DMS153 (cell line): Measurements from ENCODE around the gene GALNT7.
"Not testable (repeated sequence)": the region's sequence is repeated elsewhere in the genome, so short reads cannot be mapped to it uniquely, and the experiment has no call there.

Experiments used
- DNase-seq: peaks from one replicate; lab custom pipeline; 2025; lab: John Stamatoyannopoulos, UW

The GALNT7 gene

DNA sequence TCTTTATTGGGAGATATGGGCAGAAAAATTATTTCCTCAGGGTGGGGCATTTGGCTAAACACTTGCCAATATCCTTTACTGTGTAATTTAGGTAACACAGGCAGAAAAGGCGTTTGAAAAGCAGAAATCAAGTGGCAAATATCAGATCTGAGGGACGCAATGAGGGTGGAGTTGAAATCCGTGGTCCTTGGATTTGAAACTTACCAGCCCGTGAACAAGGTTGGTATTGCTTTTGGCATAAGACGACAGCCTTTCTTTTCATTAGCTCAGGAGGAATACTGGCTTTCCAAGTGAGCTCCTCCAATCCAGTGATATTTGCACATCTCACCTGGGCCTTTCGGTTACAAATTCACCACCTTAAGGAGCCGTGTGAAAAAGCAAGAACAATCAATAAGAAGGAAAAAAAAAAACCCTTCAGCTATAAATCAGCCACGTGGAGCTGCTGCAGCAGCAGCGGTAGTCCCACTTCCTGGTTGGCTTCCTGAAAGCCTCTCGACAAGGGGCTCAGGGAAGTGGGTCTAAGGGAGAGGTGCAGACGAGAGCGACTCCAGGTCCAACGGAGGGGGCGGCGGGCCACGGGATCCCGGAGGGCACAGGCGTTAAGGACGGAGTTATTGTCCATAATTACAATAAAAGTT is 734 bp upstream of the GALNT7 start:
- peak; percentile 54 for DNase-seq

DNA sequence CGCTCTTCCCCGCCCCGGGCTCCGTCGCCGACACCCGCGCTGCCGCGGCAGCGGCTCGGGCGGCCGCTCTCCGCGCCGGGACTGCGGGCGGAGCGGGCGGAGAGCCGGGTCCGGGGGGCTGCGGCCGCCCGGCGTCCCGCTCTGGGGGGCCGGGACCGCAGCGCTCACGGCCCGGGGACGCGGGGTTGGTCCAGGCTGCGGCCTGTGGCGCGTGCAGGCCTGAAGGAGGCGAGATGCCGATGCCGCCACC is 492 bp downstream of the GALNT7 start:
- no peak for DNase-seq

DNA sequence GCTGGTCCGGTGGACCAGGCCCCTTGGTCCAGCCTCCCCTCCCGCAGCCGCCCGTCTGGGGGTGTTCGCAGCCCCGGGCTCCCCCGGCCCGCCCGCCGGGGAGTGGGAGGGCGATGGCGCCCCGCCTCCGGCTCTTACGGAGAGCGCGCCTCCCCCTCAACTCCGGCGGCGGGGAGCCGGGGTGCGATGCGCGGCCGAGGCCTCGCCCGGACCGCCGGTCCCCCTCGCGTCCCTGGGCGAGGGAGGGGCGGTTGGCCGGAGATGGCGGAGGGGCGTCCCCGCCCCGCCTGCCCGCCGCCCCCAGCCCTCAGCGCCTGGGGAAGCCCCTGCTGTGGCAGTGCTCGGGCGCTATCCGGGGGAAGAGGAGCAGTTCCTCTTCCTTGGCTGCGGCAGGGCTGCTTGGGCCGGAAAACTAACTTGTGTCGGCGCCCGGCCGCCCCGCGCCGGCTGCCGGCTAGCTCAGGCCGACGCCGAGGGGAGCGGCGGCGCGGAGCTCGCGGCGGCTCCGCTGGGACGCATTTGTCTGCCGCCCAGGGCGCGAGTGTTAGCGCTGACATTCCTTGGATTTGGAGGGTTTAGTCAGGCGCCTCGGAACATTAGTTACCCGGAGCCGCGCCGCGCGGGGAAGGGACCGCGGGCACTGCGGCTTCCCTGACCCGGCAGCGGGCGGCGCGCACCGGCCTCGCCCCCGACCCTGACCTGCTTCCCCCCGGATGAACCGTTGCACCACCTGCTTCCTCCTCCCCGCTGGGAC is 994 bp downstream of the GALNT7 start:
- peak; percentile 13 for DNase-seq

DNA sequence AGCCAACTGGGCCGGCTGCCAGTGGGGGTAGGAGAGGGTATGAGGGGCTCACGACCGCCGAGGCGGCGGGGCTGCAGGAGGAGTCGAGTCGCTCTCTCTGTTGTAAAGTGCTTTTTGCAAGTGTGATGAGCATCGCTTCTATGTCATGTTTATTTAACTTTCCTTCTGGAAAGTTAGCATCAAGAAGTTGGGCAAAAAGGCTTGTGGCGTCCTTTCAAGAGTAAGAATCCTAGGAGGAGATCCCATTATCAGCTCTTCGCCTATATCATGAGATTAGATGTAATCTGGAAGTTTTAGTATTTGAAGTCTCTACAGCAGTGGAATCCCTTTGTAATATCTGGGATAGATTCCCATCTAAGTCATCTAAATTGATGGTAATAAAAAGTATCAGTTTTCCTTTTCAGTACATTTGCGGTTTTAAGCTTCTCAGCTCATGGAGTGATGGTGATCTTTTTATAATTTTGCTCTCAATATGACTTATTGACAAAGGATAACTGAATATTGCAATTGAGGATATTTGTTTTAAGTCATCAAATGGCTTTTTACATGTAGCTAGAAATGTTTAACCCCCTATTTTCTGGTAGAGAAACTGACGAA is 1.7 kb downstream of the GALNT7 start:
- no peak for DNase-seq

DNA sequence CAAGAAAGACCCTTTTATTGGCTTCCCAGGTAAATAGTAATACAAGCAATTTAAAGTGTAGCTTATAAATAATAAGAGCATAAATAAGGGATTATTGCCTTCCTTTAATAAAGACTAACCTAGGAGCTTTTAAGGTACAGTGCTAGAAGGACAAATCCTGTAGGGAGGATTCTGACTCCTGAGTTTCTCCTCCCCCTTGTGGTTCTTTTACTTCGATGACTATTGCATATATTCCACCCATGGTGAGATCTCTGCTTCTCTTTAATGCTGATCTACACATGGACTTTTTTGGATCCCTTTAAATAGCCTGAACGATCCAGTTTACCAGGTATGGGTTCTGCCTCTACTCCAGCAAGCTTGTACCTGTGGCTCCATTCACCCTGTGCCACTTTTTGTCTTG is 2.5 kb downstream of the GALNT7 start:
- DNase-seq, result peak; percentile 28

DNA sequence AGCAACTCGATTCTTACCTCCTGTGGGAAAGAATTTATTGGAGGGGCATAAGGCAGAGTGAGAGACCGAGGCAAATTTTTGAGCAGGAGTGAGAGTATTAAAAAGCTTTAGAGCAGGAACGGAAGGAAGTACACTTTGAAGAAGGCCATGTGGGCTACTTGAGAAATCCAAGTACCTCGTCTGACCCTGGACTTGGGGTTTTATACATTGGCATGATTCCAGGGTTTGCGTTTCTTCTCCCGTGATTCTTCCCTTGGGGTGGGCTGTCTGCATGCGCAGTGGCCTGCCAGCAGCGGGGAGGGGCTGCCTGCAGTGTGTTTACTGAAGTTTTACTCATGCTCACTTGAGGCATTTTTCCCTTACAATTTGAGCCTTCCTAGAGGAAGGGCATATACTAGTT is 3.4 kb downstream of the GALNT7 start:
- DNase-seq, result no peak

DNA sequence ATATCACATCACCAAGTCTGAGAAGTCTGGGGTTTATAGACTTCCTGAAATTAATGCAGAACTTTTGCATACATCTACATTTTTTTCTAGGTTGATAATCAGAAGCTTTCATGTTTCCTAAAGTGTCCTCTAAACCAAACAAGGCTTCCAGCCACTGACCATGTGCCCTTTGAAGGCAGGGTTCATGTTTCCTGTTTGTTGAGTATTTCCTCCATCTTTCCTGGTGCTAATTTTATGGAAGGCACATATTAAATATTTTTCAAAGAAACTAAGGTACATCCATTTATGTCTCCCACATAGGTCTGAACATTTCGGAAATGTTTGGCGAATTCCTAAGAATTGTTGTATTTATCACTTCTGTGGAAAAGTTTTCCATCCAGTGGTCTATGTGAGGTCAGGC is 5.6 kb downstream of the GALNT7 start:
- no peak for DNase-seq

DNA sequence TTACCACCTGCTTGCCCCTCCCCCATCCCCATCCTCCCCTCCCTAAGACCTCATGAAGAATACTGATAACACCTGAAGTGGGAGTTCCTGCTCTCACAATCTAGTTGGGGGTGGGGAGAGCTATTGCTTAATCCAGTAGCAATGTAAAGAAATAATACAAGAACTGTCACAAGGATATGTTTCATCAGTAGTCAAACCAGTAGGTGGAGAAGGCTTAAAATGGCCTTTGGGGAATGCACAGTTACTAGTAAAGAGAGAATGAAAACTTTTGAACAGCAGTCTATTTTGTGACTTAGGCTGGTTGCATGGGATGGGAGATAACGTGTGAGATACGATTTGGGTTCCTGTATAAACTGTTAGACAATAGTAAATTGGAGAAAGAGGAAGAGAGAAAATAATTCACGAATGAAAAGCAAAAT is 6.0 kb downstream of the GALNT7 start:
- DNase-seq, result no peak

DNA sequence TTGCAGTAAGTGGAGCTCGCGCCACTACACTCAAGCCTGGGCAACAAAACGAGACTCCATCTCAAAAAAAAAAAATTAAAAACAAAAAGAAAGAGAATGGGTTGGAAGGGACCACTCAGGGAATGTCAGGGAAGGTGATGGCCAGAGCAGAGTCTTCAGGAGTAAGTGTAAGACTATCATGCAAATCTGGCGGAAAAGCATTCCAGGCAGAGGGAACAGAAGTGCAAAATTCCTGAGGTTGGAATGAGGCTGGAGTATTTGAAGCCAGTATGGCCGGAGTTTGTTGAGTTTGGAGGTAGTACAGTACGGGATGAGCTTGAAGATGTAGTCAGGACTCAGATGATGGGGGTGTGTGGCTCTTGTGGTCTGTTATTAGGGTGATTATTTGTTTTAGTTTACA is 7.4 kb downstream of the GALNT7 start:
- no peak for DNase-seq

DNA sequence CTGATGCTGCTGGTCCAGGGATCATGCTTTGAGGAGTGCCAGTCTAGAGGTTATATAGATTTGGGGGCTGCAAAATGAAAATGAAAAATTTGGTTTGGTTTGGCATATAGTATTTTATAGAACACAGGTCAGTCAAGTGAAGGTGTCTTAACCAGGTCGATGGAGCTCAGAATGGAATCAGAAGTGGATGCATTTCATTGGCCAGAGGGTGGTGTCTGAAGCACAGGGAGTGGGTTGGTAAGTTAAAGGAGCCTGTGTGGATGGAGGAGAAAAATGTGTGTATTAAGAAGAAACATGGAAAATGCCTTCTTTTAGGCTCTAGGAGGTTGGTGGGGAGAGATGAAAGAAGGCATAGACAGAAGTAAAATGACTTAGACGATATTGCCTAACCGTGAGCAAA is 8.6 kb downstream of the GALNT7 start:
- DNase-seq, result no peak

DNA sequence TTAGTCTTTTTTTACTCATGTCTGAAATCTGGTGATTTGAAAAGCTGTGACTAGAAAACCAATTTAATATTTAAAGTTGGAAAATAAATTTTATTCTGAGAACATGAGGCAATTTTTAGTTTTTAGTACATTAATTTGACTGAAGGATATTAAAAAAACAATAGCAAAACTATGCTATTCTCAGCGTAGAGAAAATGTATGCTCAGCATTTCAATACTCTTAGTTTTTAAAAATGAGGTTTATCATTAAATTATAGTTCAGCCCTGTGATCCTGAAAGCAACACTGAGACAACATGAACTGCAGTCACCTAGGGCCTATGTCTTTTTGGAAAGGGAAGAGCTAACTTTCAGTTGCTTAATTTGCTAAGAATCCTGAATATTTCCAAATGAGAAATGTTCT is 9.5 kb downstream of the GALNT7 start:
- DNase-seq, result no peak

DNA sequence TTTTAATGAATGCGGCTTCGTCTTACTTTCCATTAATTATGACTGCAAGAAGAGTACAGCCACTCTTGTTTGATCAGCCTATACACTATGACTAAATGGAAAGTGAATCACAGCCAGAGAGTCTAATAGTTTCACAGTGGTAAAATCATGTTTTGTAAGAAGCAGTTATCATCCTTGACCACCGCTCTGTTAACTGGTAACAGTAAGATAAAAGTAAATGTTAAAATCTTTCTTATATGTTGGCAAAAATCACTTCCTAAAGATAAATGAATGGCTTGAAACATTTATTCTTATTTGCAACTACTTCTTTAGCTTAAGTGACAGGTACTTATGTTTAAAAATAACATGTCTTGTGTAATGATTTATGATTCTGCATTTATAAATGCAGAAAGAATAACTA is 13.2 kb downstream of the GALNT7 start:
- no peak for DNase-seq

DNA sequence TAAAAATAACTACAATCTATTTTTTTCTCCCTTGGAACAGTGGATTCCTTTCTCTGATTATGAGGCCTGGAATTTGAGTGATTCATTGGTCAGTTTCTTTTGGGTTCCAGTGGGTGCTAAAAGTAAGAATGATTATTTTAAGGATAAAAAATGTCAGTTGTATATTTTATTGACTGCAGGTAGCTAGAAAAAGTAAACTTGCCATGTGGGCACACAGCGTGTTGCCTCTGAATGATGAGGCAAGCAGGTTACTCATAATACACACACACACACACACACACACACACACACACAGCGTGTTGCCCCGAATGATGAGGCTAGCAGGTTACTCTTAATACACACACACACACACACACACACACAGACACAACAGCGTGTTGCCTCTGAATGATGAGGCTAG is 13.8 kb downstream of the GALNT7 start:
- DNase-seq, result no peak

DNA sequence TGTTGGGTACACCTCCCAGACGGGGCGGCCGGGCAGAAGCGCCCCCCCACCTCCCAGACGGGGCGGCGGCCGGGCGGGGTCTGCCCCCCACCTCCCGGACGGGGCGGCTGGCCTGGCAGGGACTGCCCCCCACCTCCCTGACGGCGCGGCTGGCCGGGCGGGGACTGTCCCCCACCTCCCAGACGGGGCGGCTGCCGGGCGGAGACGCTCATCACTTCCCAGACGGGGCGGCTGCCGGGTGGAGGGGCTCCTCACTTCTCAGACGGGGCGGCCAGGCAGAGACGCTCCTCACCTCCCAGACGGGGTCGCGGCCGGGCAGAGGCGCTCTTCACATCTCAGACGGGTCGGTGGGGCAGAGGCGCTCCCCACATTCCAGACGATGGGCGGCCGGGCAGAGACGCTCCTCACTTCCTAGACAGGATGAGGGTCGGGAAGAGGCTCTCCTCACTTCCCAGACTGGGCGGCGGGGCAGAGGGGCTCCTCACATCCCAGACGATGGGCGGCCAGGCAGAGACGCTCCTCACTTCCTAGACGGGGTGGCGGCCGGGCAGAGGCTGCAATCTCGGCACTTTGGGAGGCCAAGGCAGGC is 15.1 kb downstream of the GALNT7 start:
- not testable (repeated sequence) for DNase-seq

DNA sequence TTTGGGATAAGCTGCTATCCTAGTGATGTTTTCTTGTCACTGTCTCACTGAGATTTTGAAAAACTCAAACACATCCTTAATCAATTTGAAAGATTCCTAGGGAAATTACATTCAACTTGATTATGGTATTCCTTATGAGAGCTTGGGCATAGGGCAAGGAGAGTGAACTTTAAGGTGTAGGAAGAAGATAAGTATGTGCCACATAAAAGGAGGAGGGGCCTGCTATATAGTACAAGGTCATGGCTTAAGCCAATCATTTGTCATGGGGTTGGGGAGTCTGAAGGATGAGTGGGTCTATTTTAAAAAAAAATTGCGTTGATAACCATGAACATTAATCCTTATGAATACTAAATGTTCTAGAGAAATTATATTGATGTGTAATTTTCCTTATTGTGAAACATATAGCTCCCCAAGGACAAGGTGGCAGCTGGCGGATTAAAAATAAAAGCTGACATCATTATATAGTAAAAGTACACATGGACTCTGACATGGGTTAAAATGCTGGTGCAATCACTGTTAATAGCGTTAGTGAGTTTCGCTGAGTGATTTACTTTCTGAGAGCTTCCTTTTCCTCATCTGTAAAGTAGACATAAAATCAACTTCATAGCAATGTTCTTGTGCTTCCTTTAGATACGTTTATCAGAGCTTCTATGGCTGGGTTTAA is 17.4 kb downstream of the GALNT7 start:
- peak; percentile 73 for DNase-seq

DNA sequence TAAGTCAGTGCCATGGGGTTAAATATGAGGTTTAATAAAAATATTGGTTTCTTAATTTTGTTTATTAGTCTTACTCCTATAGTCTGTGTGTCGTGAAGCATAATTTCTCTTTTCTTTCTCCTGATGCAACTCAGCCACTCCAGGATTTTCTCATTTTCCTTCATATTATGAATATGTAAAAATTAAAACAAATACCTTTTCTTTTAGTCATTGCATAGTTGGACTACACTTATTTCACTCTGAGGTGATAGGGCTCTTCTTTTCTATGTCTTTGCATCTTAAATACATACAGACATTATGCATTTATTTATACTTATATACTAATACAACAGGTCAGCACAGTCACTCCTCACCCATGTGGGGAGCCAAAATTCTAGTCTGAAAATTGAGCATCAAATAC is 19.1 kb downstream of the GALNT7 start:
- DNase-seq, result no peak

DNA sequence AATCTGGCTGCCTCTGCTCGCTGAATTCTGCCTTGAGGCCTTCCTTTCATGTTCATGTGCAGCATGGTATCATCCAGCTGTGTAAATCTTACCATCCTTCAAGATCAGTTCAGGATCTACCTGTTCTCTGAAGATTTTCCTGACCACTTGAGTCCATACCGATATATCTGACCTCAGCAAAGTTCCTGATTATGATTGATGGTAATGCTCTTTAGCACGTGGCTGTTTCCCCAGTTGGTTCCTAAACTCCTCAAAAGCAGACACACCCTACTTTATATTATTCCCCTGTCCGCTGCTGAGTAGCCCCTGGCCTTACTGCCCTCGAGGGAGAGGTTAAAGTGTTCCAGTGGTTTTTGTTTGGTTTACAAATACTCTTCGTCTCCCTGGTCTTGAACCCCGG is 20.0 kb downstream of the GALNT7 start:
- DNase-seq, result no peak

DNA sequence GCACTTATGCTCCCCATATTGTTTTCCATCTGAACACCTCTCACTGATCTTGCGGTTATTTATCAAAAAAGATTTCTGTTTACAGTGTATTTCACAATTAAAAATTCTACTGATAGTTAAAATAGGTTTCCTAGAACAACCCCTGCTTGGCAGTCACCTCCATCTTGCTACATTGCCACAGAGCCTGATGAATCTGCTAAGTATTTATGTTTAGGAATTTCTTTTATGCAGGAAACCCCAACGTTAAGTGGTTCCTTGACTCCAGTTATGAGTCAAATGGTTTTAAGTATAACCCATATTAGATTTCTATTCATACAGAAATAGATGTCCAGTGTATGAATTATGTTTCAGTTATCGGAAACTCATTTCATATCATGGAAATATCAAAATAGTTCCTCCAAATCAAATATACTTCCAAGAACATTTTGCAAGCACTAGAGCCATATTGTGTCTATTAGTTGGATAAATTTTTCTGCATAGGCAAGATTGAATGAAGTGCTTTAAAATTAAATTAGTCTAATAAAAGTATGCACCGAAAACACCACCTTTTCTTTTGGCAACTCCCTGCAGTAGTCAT is 20.6 kb downstream of the GALNT7 start:
- no peak for DNase-seq

DNA sequence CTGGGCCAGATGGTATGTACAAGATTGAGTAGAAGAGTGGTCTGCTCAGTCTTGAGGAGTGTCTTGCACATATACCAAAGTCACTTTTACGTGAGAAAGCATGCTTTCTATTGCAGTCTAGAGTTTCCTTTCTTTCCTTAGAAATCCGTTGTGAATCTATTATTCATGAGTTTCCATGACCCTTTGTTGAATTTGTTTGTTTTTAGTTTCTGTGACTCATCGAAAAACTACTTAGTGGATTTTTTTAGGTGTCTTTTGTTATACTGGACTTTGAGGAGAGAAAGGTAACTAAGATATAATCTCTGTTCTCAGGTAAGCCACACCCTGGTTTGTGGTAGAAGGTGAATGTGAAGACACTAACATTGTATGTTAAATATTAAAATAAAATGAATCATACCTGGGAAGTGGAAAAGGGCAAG is 23.0 kb downstream of the GALNT7 start:
- DNase-seq, result no peak

DNA sequence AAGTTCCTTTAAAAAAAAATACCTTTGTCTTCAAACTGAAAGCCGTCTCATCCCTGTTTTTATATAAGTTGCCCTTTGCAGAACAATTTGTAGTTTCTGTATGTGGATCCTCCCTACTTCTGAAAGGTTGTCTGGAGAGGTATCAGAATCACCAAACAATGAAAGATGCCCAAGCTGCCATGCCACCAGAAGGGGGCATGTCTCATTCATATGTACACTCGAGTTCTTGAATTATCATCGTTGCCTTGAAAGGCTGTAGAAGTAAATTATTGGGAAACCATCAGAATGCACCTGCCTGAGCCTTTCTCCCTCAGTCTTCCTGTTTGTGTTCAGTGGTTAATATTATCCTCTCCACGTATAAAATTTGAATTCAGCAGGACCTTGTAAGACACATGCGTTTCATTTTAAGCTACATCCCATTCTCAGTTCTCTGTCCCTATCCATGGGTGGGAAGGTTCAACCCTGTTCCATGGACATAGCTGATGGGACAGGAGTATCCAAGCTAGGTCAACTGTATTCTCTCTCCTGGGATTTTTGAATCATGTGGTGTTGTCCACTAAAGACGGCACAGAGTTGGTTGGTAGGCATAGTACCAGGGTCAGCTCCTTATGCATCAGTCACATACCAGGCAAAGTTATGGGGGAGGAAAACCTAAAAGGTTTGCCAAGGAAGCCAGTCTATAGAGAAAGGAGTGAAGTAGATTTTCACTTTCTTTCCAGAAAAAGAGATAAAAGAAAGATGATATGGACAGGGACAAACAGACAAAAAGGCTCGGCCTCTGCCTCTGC is 24.0 kb downstream of the GALNT7 start:
- no peak for DNase-seq

DNA sequence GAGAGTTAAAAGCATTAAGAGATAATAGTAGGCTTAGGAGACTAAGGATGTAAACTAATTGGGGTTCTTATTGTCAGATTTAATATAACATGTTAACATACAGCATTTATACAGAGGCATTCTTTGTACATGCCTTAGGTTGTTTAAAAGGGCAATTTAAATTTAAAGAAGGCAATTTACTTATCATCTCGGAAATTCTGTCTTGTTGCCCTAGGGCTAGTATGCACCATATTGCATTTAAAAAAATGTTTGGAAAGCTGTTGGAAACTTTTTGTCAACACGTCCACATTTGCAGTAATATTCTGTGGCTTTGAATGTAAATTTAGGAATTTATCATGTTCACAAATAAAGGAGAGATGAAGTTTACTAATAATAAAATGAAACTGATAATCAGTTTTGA is 25.5 kb downstream of the GALNT7 start:
- no peak for DNase-seq

DNA sequence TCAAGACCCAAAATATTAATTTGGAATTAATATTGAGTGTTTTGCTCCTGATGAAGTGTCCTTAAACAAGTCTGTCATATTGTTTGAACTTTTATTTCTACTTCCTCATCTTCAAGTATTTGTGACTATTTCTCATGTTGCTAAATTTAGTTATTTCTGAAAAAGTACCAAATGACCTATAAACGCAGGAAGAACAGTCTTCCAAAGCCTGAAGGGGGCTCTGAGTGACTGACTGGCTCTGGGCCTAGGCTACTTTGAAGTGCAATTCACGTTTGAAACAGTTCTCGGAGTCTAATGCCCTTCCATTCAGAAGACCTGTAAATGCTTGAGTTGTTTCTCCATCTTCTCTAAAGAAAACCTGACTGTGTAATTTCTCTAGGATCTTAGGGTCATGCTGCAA is 26.5 kb downstream of the GALNT7 start:
- no peak for DNase-seq
